OCI-LY7 (cell line): ENCODE measurements around the gene SLC22A16. TPM values are rescaled to one million over a fixed set of nuclear protein-coding genes. Genes with fewer than 3 reads are reported as not detected.

ENCODE experiments used
- BruUV-seq: library from RNA; stranded (reverse); fragments of 400-500 nt; replicated peaks from 2 replicates; lab custom pipeline; 2021; lab: Mats Ljungman, UMichigan
- CTCF ChIA-PET: fragments of 300-600 bp; sonication (Branson Sonifier 250); formaldehyde crosslinking; loops from one replicate; lab custom pipeline; 2022; ENCODE audit warnings: antibody characterized with exemption; ENCODE audit not compliant: unreplicated experiment; lab: Charles Lee
- POLR2A ChIA-PET: fragments of 300-600 bp; sonication (Branson Sonifier 250); formaldehyde crosslinking; loops from one replicate; lab custom pipeline; 2022; ENCODE audit warnings: antibody characterized with exemption; lab: Charles Lee
- DNase-seq: peaks from one replicate; pipeline ENCODE4 v3.0.0-alpha.2; 2015; ENCODE audit warnings: low spot score
- H2AFZ ChIP-seq: fragments of 200-600 bp; sonication (generic), shearing (Covaris generic); 2 replicates; pipeline ENCODE4 v1.6.1; 2014; ENCODE audit warnings: mild to moderate bottlenecking, antibody characterized with exemption, low read length, moderate library complexity
- H3K27ac ChIP-seq: fragments of 200-600 bp; sonication (generic); 2 replicates; pipeline ENCODE4 v1.5.1; 2014; ENCODE audit warnings: mixed run types, low read depth, mild to moderate bottlenecking, moderate library complexity, low read length, inconsistent platforms; ENCODE audit not compliant: poor library complexity, severe bottlenecking
- H3K36me3 ChIP-seq: fragments of 200-600 bp; sonication (generic); 2 replicates; pipeline ENCODE4 v1.6.1; 2014; ENCODE audit warnings: mild to moderate bottlenecking, antibody characterized with exemption, low read length, moderate library complexity, mixed read lengths; ENCODE audit not compliant: insufficient read depth
- H3K4me1 ChIP-seq: fragments of 200-600 bp; sonication (generic); 2 replicates; pipeline ENCODE4 v1.5.1; 2014; ENCODE audit warnings: mild to moderate bottlenecking, low read length; ENCODE audit not compliant: insufficient read depth, poor library complexity, severe bottlenecking
- H3K4me2 ChIP-seq: fragments of 200-600 bp; sonication (generic); 2 replicates; pipeline ENCODE4 v1.6.1; 2014; ENCODE audit warnings: mild to moderate bottlenecking, low read length
- H3K4me3 ChIP-seq: fragments of 200-600 bp; sonication (generic); 2 replicates; pipeline ENCODE4 v1.5.1; 2014; ENCODE audit warnings: mild to moderate bottlenecking, low read depth, low read length; ENCODE audit not compliant: poor library complexity, severe bottlenecking
- H3K79me2 ChIP-seq: fragments of 200-600 bp; sonication (generic); 2 replicates; pipeline ENCODE4 v1.6.1; 2016; ENCODE audit warnings: low read depth, mild to moderate bottlenecking, low read length, moderate library complexity, mixed read lengths; ENCODE audit not compliant: insufficient read depth
- H3K9me2 ChIP-seq: fragments of 200-600 bp; sonication (generic); 2 replicates; pipeline ENCODE4 v1.6.1; 2016; ENCODE audit warnings: mild to moderate bottlenecking, low read length, mixed read lengths; ENCODE audit not compliant: insufficient read depth
- H3K9me3 ChIP-seq: fragments of 200-600 bp; sonication (generic); 2 replicates; pipeline ENCODE4 v1.6.1; 2014; ENCODE audit warnings: mild to moderate bottlenecking, mixed run types, low read length, mixed read lengths
- H4K20me1 ChIP-seq: fragments of 200-600 bp; sonication (generic); 2 replicates; pipeline ENCODE4 v1.6.1; 2014; ENCODE audit warnings: mild to moderate bottlenecking, antibody characterized with exemption, low read length, moderate library complexity, mixed read lengths; ENCODE audit not compliant: insufficient read depth
- EZH2phosphoT487 ChIP-seq: fragments of 200-600 bp; sonication (generic); IDR thresholded peaks from 2 replicates; pipeline ENCODE4 v1.6.1; 2018; ENCODE audit warnings: low read depth, borderline replicate concordance, mild to moderate bottlenecking, mixed run types, antibody characterized with exemption, low read length, moderate library complexity, mixed read lengths
- intact Hi-C: fragments of 100-400 bp; cut with micrococcal nuclease; formaldehyde crosslinking; loops from one replicate; pipeline ENCODE4 v1.10.0; 2022; ENCODE audit not compliant: unreplicated experiment
- total RNA-seq, 2 experiments: library from RNA; depleted of rRNA in 1 of 2; stranded (reverse); fragments of >200 nt in 1 of 2; shearing (Covaris generic) in 1 of 2; gene quantifications; 2 replicates each; pipeline ENCODE4 v1.2.3, GENCODE V29; 2014 to 2022
- TF ChIP-seq, protein P1 (sequence below): fragments of 200-600 bp; sonication (generic); conservative IDR thresholded peaks from 2 replicates; pipeline ENCODE4 v1.5.1; 2014; ENCODE audit warnings: mild to moderate bottlenecking, antibody characterized with exemption, low read length, moderate library complexity, mixed read lengths

The SLC22A16 gene
- total RNA-seq, 2 experiments from 2014 or later: not detected

GRCh38 chr6:110486756-110487155 is 10.3 kb upstream of the SLC22A16 start:
- no TSS peak for BruUV-seq
- H3K9me2 ChIP-seq: no peaks in the 10 kb centered on the region
- H2AFZ ChIP-seq: no peak overlapping the region
- CTCF ChIA-PET: no interaction called here
- TF ChIP-seq, protein P1, sequence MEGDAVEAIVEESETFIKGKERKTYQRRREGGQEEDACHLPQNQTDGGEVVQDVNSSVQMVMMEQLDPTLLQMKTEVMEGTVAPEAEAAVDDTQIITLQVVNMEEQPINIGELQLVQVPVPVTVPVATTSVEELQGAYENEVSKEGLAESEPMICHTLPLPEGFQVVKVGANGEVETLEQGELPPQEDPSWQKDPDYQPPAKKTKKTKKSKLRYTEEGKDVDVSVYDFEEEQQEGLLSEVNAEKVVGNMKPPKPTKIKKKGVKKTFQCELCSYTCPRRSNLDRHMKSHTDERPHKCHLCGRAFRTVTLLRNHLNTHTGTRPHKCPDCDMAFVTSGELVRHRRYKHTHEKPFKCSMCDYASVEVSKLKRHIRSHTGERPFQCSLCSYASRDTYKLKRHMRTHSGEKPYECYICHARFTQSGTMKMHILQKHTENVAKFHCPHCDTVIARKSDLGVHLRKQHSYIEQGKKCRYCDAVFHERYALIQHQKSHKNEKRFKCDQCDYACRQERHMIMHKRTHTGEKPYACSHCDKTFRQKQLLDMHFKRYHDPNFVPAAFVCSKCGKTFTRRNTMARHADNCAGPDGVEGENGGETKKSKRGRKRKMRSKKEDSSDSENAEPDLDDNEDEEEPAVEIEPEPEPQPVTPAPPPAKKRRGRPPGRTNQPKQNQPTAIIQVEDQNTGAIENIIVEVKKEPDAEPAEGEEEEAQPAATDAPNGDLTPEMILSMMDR: no peak
- TF ChIP-seq EZH2phosphoT487: no peak
- no peak for DNase-seq
- no peaks in the 10 kb centered on the region for H3K79me2 ChIP-seq
- no peaks in the 10 kb centered on the region for H3K9me3 ChIP-seq
- intact Hi-C loops: no loop called here
- no peak overlapping the region for H3K4me2 ChIP-seq
- POLR2A ChIA-PET: no interaction called here
- H3K4me1 ChIP-seq: no peaks in the 10 kb centered on the region
- H4K20me1 ChIP-seq: no peaks in the 10 kb centered on the region
- no peak overlapping the region for H3K4me3 ChIP-seq
- no peaks in the 10 kb centered on the region for H3K36me3 ChIP-seq
- no peak overlapping the region for H3K27ac ChIP-seq

GRCh38 chr6:110485491-110485890 is 9.1 kb upstream of the SLC22A16 start:
- Histone ChIP-seq H3K4me1 (no peaks in the 10 kb centered on the region), H3K4me2 (no peak overlapping the region), H2AFZ (no peak overlapping the region), H3K27ac (no peak overlapping the region), H4K20me1 (no peaks in the 10 kb centered on the region), H3K36me3 (no peaks in the 10 kb centered on the region), H3K9me2 (no peaks in the 10 kb centered on the region), H3K9me3 (0 out of 2 replicates have a peak, but pooled peaks cover 5% of the 10 kb centered on the region), H3K4me3 (no peak overlapping the region), H3K79me2 (no peaks in the 10 kb centered on the region)
- no peak for TF ChIP-seq EZH2phosphoT487
- TF ChIP-seq, protein P1: no peak
- DNase-seq: no peak
- no TSS peak for BruUV-seq
- POLR2A ChIA-PET: interaction anchor here (1.4 kb wide), 1 partner anchor 15 kb away, joined by 4 read pairs; no protein-coding TSS in a partner anchor
- intact Hi-C loops: no loop called here
- CTCF ChIA-PET: no interaction called here

DNA sequence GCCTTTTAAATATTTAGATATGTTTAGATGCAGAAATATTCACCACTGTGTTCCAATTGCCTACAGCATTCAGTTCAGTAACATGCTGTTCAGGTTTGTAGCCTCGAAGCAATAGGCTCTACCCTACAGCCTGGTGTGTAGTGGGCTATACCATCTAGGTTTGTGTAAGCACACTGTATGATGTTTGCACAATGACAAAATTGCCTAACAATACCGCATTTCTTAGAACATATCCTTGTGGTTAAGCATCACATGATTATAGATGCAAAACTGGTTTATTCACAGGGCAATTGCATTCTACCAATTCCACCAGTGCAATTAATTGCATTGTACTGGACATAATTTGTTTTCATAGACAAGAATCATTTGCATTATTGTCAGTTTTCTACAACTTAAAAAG is 7.9 kb upstream of the SLC22A16 start:
- BruUV-seq: no TSS peak
- H3K9me2 ChIP-seq: no peaks in the 10 kb centered on the region
- H4K20me1 ChIP-seq: no peaks in the 10 kb centered on the region
- CTCF ChIA-PET: no interaction called here
- DNase-seq: no peak
- H3K9me3 ChIP-seq: 0 out of 2 replicates have a peak, but pooled peaks cover 5% of the 10 kb centered on the region
- POLR2A ChIA-PET: no interaction called here
- intact Hi-C loops: no loop called here
- no peaks in the 10 kb centered on the region for H3K79me2 ChIP-seq
- no peaks in the 10 kb centered on the region for H3K36me3 ChIP-seq
- H3K4me3 ChIP-seq: no peak overlapping the region
- no peak overlapping the region for H3K4me2 ChIP-seq
- H3K27ac ChIP-seq: no peak overlapping the region
- no peaks in the 10 kb centered on the region for H3K4me1 ChIP-seq
- TF ChIP-seq, protein P1: no peak
- TF ChIP-seq EZH2phosphoT487: no peak
- no peak overlapping the region for H2AFZ ChIP-seq
